GM12874 (cell line): ENCODE data around the gene DUOX1.

ENCODE experiments used
- CTCF ChIP-seq: IDR thresholded peaks from 2 replicates; pipeline ENCODE4 v1.5.1; 2011; ENCODE audit warnings: low read depth, mild to moderate bottlenecking, control low read depth, low read length, moderate library complexity; ENCODE audit not compliant: insufficient read depth

Gene DUOX1

GRCh38 chr15:45100884-45101625 is 28.7 kb upstream of the DUOX1 start:
- TF ChIP-seq CTCF, result no peak

GRCh38 chr15:45101749-45102148 is 28.0 kb upstream of the DUOX1 start:
- TF ChIP-seq CTCF, result no peak

- no peak for TF ChIP-seq CTCF
Measured at GRCh38 chr15:45102226-45102625, 27.6 kb upstream of the DUOX1 start.

- TF ChIP-seq CTCF, result no peak
Measured at GRCh38 chr15:45105586-45105985, 24.2 kb upstream of the DUOX1 start.

- TF ChIP-seq CTCF, result no peak
Measured at GRCh38 chr15:45106002-45106790, 23.6 kb upstream of the DUOX1 start.

GRCh38 chr15:45107941-45108630 is 21.7 kb upstream of the DUOX1 start:
- TF ChIP-seq CTCF, result no peak

GRCh38 chr15:45110256-45110820 is 19.5 kb upstream of the DUOX1 start:
- TF ChIP-seq CTCF, result no peak
